Esophagus squamous epithelium (tissue), 5 donors: Measurements from ENCODE around the gene ACTR2. TPM values are rescaled to one million over a fixed set of nuclear protein-coding genes. Genes with fewer than 3 reads are reported as not detected.

Experiments used
- DNase-seq: peaks from one replicate; lab custom pipeline; 2025; lab: John Stamatoyannopoulos, UW
- H3K27ac ChIP-seq, 4 donors: fragments of 200-600 bp; sonication (generic); one replicate each; pipeline ENCODE4 v1.5.1; 2016 to 2019; ENCODE audit warnings: mild to moderate bottlenecking in 1 of 4
- H3K27me3 ChIP-seq, 4 donors: fragments of 200-600 bp; sonication (generic); 1 replicate in 3 of 4; 2 replicates in 1 of 4; pipeline versions ENCODE4 v1.5.1 to v1.6.0; 2017 to 2021; ENCODE audit warnings: antibody characterized with exemption in 1 of 4
- H3K36me3 ChIP-seq, 3 donors: fragments of 200-600 bp; sonication (generic); one replicate each; pipeline ENCODE4 v1.5.1; 2016 to 2019
- H3K4me1 ChIP-seq, 3 donors: fragments of 200-600 bp; sonication (generic); one replicate each; pipeline ENCODE4 v1.5.1; 2017 to 2019
- H3K4me3 ChIP-seq, 4 donors: fragments of 200-600 bp; sonication (generic); 1 replicate in 3 of 4; 2 replicates in 1 of 4; pipeline ENCODE4 v1.5.1; 2016 to 2019; ENCODE audit warnings: mild to moderate bottlenecking in 2 of 4, moderate library complexity in 1 of 4
- H3K9me3 ChIP-seq, 3 donors: fragments of 200-600 bp; sonication (generic); one replicate each; pipeline ENCODE4 v1.5.1; 2016 to 2019
- CTCF ChIP-seq, 6 experiments: fragments of 450-650 bp in 4 of 6; fragments of 200-600 bp in 2 of 6; sonication (generic) in 2 of 6; IDR thresholded peaks; one replicate each; pipeline ENCODE4 v1.5.1; 2016 to 2019; ENCODE audit warnings: antibody characterized with exemption in 6 of 6, mild to moderate bottlenecking in 4 of 6, moderate library complexity in 4 of 6
- POLR2A ChIP-seq, 4 donors: fragments of 450-650 bp; IDR thresholded peaks; one replicate each; pipeline ENCODE4 v1.6.1; 2017; ENCODE audit warnings: antibody characterized with exemption in 4 of 4, mild to moderate bottlenecking in 4 of 4, moderate library complexity in 3 of 4
- WGBS, 2 donors: methylation state at CpG; one replicate each; pipeline ENCODE4 v1.1.5; 2018; 5-methylcytosine and 5-hydroxymethylcytosine counted together
- intact Hi-C: fragments of 100-400 bp; cut with DNase I; formaldehyde crosslinking; loops from one replicate; pipeline ENCODE4 v1.15.0; 2022
- total RNA-seq, 4 donors: library from RNA; depleted of rRNA; stranded (reverse); fragments of >200 nt; gene quantifications; one replicate each; pipeline ENCODE4 v1.1.0, GENCODE V29; 2016
- donor health status: DM: yes; HTN: yes; CAD: no.

The ACTR2 gene
- total RNA-seq, 4 donors from 2014 or later = 70.6 to 124 (median 91.1) TPM

DNA sequence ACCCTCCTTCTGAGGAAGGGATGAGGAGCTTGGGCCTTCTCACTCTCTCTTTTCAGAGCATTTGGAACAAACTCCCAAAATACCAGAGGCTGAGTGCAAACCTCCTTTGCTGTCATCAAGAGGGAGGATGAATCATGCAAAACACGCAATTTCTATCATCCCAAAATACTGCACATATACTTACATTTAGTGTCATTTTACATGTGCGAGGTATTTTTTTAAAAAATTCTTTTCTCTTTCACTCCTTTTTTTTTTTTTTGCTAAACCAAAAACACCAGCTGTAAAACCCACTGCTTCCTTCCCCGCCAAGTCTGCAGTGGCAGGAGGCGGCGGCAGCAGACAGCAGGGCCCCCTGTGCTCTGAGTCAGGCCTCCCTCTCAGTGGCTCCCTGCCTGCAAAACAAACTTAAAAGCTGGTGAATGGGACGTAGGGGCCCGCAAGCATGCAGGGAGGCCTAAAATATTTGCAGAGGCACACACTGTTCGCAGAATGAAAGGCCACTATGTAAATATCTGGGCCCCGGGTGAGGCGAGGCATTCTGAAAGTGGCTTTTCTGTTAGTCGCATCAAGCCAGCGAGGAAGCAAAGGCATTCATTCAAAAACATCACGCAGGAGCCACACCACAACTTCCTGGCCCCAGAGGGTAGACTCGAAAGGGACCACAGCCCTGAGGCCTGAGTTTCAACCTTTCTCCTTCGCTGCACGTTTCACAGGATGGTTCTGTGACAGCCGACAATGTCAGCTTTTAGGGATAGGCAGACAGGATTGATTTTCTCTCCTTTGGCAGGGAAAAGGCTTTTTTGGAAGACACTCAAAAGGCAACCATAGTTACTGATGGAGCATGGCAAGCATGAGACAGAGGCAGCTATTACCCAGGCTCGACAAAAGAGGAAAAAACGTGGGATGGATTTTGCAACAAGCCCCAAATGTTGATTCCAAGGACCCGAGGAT, 73.4 kb downstream of the ACTR2 start:
- DNase-seq = no peak
- intact Hi-C loops = no loop called here
- WGBS, 2 donors = 24 to 35% methylated on average over 18 to 19 of the region's 20 CpGs

GRCh38 chr2:65305934-65306333, 78.3 kb downstream of the ACTR2 start:
- WGBS, 2 donors = 77 to 85% methylated on average over 2 of the region's 2 CpGs
- Histone ChIP-seq H3K27ac (no peak overlapping the region), H3K9me3 (no peaks in the 10 kb centered on the region), H3K4me1 (peaks cover 4 to 35% (median 16%) of the 10 kb centered on the region in 3 donors), H3K4me3 (no peak overlapping the region), H3K27me3 (no peaks in the 10 kb centered on the region), H3K36me3 (peaks cover 0 to 8% (median 0%) of the 10 kb centered on the region in 3 donors)
- DNase-seq = no peak
- no peak for TF ChIP-seq POLR2A (IDR thresholded peaks at IDR 0.05)
- TF ChIP-seq CTCF (IDR thresholded peaks at IDR 0.05) = no peak
- intact Hi-C loops = no loop called here

More for the DNA sequence above, 73.4 kb downstream of the ACTR2 start:
- Histone ChIP-seq H3K9me3 (no peaks in the 10 kb centered on the region), H3K4me1 (peaks cover 7 to 36% (median 22%) of the 10 kb centered on the region in 3 donors), H3K27me3 (no peaks in the 10 kb centered on the region), H3K4me3 (peak overlapping the region in 2 of 4 donors; percentile 13 to 40), H3K36me3 (no peaks in the 10 kb centered on the region), H3K27ac (peak overlapping the region; percentile 35 to 85 (median 58))
- TF ChIP-seq POLR2A (IDR thresholded peaks at IDR 0.05) (no peak), CTCF (IDR thresholded peaks at IDR 0.05) (no peak)

DNA sequence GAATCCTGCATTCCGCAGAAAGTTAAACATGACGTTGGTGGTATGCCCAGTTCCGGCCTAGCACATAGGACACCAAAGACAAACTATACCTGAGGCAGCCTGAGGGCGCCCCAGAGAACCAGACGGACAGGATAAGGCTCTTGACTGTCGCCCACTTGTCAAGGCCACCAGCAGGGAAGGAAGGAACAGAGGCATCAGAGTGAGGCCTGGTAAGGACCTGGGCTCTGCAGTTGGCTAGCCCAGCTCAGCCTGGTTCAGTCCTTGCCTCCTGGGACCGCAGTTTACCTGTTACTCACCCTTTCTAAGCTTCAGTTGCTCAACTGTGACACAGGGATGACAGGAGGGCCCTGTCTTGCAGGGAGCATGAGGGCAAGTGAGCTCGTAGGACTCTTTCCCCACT, 82.1 kb downstream of the ACTR2 start:
- H3K27ac ChIP-seq = peak overlapping the region in 3 of 4 donors; percentile 19 to 68 (median 60)
- H3K4me1 ChIP-seq = peaks cover 0 to 19% (median 3%) of the 10 kb centered on the region in 3 donors
- no peak overlapping the region for H3K4me3 ChIP-seq
- intact Hi-C loops = no loop called here
- no peak for DNase-seq
- no peaks in the 10 kb centered on the region for H3K27me3 ChIP-seq
- peaks cover 8 to 45% (median 8%) of the 10 kb centered on the region in 3 donors for H3K36me3 ChIP-seq
- no peak for TF ChIP-seq POLR2A (IDR thresholded peaks at IDR 0.05)
- no peak for TF ChIP-seq CTCF (IDR thresholded peaks at IDR 0.05)
- H3K9me3 ChIP-seq = no peaks in the 10 kb centered on the region
- 49 to 61% methylated on average over 5 to 7 of the region's 8 CpGs for WGBS, 2 donors

DNA sequence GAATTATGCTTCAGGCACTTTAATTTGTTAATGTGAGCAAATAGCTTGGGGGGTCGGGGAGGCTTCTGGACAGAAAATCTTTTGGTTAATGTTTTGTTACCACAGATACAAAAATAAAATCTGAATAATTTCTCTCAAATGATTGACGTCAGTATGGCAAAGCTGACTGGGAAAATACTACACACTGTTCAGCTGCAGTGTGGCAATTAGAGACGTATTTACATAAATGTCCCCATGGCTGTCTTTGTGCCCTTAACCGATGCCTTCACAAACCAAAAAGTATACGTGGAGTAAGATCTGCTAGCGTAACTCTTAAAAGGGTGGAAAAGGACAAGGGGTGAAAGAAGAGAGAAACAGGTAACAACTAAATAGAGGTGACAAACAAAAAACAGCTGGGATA, 83.4 kb downstream of the ACTR2 start:
- Histone ChIP-seq H3K36me3 (peaks cover 8 to 55% (median 8%) of the 10 kb centered on the region in 3 donors), H3K27me3 (no peaks in the 10 kb centered on the region), H3K27ac (peak overlapping the region in 1 of 4 donors; percentile 68), H3K4me3 (no peak overlapping the region), H3K9me3 (no peaks in the 10 kb centered on the region), H3K4me1 (peaks cover 3 to 33% (median 9%) of the 10 kb centered on the region in 3 donors)
- no peak for DNase-seq
- no peak for TF ChIP-seq POLR2A (IDR thresholded peaks at IDR 0.05)
- intact Hi-C loops = no loop called here
- 77 to 86% methylated on average over 6 of the region's 6 CpGs for WGBS, 2 donors

DNA sequence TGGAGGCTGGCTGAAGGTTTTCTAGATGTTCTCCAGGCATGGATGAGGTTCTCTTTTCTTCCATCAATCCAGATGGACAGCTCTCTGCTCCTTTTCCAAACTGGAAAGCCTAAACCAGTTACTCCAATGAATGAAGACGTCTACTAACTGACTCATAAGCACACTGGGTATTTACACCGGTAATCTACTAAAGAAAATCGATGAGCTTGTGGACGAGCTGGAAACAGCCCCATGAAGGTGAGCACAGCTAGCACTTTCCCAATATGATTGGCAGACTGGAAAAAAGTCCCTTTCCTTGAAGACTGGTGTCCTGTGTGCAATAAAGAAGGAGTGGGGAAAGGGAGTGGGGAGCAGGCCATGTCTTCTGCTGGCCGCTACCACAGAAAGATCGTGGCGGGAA, 84.0 kb downstream of the ACTR2 start:
- intact Hi-C loops = no loop called here
- H3K27me3 ChIP-seq = no peaks in the 10 kb centered on the region

More for the DNA sequence above, 84.0 kb downstream of the ACTR2 start:
- Histone ChIP-seq H3K27ac (peak overlapping the region in 1 of 4 donors; percentile 68), H3K9me3 (no peaks in the 10 kb centered on the region), H3K36me3 (peaks cover 8 to 55% (median 8%) of the 10 kb centered on the region in 3 donors), H3K4me3 (no peak overlapping the region), H3K4me1 (peaks cover 7 to 38% (median 9%) of the 10 kb centered on the region in 3 donors)
- TF ChIP-seq POLR2A (IDR thresholded peaks at IDR 0.05) (no peak), CTCF (IDR thresholded peaks at IDR 0.05) (no peak)
- DNase-seq = no peak
- 90 to 93% methylated on average over 7 of the region's 7 CpGs for WGBS, 2 donors
